TTC549 (cell line): ENCODE data around the gene RCOR3.
A peak's percentile ranks its signal among the peaks of the same experiment; 100 is the strongest.
"Not testable (repeated sequence)": the region's sequence is repeated elsewhere in the genome, so short reads cannot be mapped to it uniquely, and the experiment has no call there.

Source experiments
- FAIRE-seq: peaks from 2 replicates; lab custom pipeline; 2012; peaks lifted over from hg19 to GRCh38; lab: Jason Lieb, UNC

Gene RCOR3

GRCh38 chr1:211258756-211259637 is at the start of gene RCOR3:
Gene RCOR3 (plus strand): TSS chr1:211259366. CDS start chr1:211259561, 195 bp downstream.
- FAIRE-seq = no peak

GRCh38 chr1:211210052-211210451 is 49.1 kb upstream of the RCOR3 start:
- no peak for FAIRE-seq

- FAIRE-seq = no peak
These were observed 48.2 kb upstream of the RCOR3 start for GRCh38 chr1:211210965-211211364.

DNA sequence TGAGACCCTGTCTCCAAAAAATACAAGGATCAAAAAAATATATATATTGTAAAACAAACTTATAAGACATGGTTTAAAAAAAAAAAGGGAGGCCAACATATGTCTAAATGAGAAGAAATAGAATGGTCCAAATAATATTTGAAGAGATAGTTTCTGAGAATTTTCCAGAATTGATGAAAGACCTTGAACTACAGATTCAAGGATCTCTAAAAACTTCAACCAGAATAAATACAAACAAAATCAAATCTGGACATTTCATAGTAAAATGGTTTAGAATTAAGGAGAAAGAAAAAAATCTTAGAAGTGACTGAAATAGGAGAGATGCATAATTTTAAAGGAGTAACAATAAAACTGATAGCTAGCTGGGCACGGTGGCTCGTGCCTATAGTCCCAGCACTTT is 45.5 kb upstream of the RCOR3 start:
- peak; percentile 25 for FAIRE-seq

- no peak for FAIRE-seq
These were observed 43.6 kb upstream of the RCOR3 start for GRCh38 chr1:211215577-211215976.

DNA sequence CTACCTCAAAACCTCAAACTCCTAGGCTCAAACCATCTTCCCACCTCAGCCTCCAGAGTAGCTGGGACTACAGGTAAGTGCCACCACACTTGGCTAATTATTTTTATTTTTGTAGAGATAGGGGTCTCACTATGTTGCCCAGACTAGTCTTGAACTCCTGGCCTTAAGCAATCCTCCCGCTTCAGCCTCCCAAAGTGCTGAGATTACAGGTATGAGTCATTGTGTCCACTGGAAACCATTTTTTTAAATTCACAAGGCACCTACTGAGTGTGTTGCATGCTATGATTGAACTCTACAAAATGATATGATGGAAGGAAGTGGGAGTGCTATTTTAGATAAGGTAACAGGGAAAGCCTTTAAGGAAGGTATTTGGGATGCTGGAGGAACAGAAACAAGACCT is 41.8 kb upstream of the RCOR3 start:
- no peak for FAIRE-seq

DNA sequence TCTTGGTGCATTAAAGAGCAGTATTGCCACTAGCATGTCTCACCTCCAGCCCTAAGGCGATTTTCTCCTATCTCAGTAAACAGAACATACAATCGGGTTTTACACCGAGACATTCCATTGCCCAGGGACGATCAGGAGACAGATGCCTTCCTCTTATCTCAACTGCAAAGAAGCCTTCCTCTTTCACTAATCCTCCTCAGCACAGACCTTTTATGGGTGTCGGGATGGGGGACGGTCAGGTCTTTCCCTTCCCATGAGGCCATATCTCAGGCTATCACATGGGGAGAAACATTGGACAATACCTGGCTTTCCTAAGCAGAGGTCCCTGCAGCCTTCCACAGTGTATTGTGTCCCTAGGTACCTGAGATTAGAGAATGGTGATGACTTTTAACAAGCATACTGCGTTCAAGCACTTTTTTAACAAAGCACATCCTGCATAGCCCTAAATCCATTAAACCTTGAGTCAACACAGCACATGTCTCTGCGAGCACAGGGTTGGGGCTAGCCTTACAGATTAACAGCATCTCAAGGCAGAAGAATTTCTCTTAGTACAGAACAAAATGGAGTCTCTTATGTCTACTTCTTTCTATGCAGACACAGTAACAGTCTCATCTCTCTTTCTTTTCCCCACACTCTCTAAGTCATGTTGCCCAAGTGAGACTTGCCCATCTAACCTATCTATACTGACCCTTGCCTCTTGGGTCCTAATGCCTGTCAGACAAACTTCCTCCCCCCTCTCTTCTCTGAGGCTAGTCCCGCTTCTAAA is 36.5 kb upstream of the RCOR3 start:
- FAIRE-seq = not testable (repeated sequence)

GRCh38 chr1:211228573-211229364 is 30.4 kb upstream of the RCOR3 start:
- not testable (repeated sequence) for FAIRE-seq

GRCh38 chr1:211229365-211229759 is 29.8 kb upstream of the RCOR3 start:
- FAIRE-seq = no peak

GRCh38 chr1:211231873-211232272 is 27.3 kb upstream of the RCOR3 start:
- no peak for FAIRE-seq

DNA sequence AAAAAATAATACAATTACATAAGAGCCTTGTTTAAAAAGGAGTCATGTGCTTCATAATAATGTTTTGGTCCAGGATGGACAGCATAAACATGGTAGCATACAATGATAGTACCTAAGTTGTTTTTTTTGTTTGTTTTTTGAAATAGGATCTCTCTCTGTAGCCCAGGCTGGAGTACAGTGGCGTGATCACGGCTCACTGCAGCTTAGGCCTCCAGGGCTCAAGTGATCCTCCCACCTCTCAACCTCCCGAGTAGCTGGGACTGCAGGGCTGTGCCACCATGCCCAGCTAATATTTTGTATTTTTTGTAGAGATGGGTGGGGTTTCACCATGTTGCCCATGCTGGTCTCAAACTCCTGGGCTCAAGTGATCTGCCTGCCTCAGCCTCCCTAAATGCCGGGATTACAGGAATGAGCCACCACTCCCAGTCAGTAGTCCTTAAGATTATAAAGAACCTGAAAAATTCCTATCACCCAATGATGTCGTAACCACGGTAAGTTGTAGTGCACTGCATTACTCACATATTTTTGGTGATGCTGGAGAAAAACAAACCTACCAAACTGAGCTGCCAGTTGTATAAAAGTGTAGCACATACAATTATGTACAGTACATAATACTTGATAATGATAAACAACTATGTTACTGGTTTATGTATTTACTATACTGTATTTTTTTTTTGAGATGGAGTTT is 22.4 kb upstream of the RCOR3 start:
- FAIRE-seq = no peak

GRCh38 chr1:211237579-211237978 is 21.6 kb upstream of the RCOR3 start:
- no peak for FAIRE-seq

DNA sequence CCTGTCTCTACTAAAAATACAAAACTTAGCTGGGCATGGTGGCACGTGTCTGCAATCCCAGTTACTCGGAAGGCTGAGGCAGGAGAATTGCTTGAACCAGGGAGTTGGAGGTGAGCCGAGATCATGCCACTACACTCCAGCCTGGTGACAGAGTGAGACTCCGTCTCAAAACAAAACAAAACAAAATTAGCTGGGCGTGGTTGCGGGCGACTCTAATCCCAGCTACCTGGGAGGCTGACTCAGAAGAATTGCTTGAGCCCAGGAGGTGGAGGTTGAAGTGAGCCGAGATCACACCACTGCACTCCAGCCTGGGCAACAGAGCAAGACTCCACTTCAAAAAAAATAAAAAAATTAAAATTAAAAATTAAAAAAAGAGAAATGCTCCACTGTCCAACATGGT is 18.6 kb upstream of the RCOR3 start:
- FAIRE-seq = not testable (repeated sequence)

- no peak for FAIRE-seq
These were observed 18.1 kb upstream of the RCOR3 start for GRCh38 chr1:211241071-211241470.

DNA sequence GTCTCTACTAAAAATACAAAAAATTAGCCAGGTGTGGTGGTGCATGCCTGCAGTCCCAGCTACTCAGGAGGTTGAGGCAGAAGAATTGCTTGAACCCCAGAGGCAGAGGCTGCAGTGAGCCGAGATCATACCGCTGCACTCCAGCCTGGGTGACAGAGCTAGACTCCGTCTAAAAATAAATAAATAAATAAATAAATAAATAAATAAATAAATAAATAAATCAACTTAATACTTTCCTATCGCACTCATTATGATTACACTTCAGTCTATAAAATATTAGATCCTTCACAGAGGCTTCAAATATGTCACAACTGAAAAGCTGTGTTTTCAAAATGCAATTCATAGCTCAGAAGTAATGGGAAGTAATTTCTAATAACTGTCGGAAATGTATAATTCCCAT is 15.5 kb upstream of the RCOR3 start:
- FAIRE-seq = not testable (repeated sequence)

DNA sequence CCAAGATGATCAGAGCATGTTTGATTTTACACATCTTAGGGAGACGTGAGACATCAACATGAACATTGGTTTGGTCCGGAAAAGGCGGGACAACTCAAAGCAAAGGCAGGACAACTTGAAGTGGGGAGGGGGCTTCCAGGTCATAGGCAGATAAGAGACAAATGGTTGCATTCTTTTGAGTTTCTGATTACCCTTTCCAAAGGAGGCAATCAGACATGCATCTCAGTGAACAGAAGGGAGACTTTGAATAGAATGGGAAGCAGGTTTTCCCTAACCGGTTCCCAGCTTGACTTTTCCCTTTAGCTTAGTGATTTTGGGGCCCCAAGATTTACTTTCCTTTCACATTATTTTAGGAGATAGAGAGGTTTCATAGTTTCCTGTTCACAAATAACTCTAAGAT is 12.6 kb upstream of the RCOR3 start:
- FAIRE-seq = not testable (repeated sequence)

GRCh38 chr1:211247921-211248320 is 11.2 kb upstream of the RCOR3 start:
- no peak for FAIRE-seq

GRCh38 chr1:211249611-211250010 is 9.6 kb upstream of the RCOR3 start:
- FAIRE-seq = not testable (repeated sequence)

DNA sequence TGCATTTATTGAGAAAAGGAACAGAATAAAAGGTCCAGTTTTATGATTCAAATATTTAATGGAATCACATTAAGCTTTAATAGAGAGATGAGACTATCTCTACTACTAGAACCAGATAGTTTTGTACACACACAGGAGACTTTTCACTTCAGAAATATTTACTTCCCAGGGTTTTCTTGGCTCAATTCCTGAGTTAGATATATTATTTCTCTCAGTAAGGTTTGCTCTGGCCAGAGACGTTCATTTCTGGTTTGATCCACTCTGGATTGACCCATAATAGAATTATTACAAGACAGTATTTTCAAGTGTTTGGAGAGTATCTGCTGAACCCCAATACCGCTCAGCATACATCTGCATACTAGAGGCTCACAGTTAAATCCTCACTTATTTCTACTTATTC is 1.3 kb upstream of the RCOR3 start:
- peak; percentile 22 for FAIRE-seq

- FAIRE-seq = peak; percentile 37
These were observed 833 bp upstream of the RCOR3 start for GRCh38 chr1:211258310-211258755.

DNA sequence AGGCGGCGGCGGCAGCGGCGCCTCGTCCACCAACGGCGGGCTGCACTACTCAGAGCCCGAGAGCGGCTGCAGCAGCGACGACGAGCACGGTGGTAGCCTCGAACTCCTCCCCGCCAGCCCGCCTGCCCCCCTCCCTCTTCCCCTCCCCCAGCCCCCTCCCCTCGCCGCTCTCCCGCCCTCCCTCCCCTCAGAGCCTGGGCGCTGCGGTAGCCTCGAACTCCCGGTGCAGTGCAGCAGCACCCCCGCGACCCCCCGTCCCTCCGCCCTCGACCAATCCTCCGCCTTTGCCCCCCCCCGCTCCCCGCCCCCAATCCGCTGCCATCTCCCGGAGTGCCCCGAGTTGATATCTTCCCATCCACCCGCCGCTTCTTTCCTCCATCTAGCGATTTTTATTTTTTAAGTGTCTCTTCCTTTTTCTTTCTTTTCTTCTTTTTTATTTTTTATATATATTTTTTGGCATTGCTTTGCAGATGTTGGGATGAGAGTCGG is 516 bp downstream of the RCOR3 start:
- FAIRE-seq = no peak
